K562 (cell line): ENCODE results near the gene KCNA2. TPM values are rescaled to one million over a fixed set of nuclear protein-coding genes. Genes with fewer than 3 reads are reported as not detected.

Experiments used
- ATAC-seq: fragments of 200-7000 bp; cut with Tn5 transposase; 3 replicates; pipeline ENCODE4 v1.9.1; 2020; ENCODE audit warnings: moderate library complexity
- BruUV-seq: library from RNA; stranded (reverse); fragments of 400-500 nt; replicated peaks from 2 replicates; lab custom pipeline; 2021; lab: Mats Ljungman, UMichigan
- CTCF ChIA-PET: fragments of 300-600 bp; formaldehyde crosslinking; extraction: SDS; loops from one replicate; lab custom pipeline; 2021; ENCODE audit warnings: low intra/inter-chr PET ratio; lab: Yijun Ruan, JAX
- POLR2A ChIA-PET: fragments of 300-600, 350-650 bp; sonication (Branson Sonifier 250); formaldehyde crosslinking; extraction: SDS; loops from one replicate; lab custom pipeline; 2021; ENCODE audit warnings: antibody characterized with exemption, inconsistent platforms; lab: Yijun Ruan, JAX
- DNase-seq, 4 experiments: peaks; one replicate each; pipeline versions ENCODE4 v3.0.0 to v3.0.0-alpha.2; 2011 to 2018; ENCODE audit warnings: low spot score in 3 of 4, mixed read lengths in 3 of 4; ENCODE audit errors: extremely low read depth in 1 of 4
- FAIRE-seq: peaks from 2 replicates; lab custom pipeline; 2011; peaks lifted over from hg19 to GRCh38; lab: Jason Lieb, UNC
- H2AFZ ChIP-seq: 2 replicates; pipeline ENCODE4 v1.6.0; 2011; ENCODE audit warnings: low read depth, low read length, control low read depth, inconsistent platforms
- H3K27ac ChIP-seq: fragments of 200-600 bp; 3 replicates; pipeline ENCODE4 v1.8.0; 2011; ENCODE audit warnings: low read depth, mild to moderate bottlenecking, control low read depth, inconsistent platforms, low read length, moderate library complexity, mixed read lengths; ENCODE audit errors: extremely low read depth
- H3K27me3 ChIP-seq, 2 experiments: fragments of 300-600 bp in 1 of 2; 2 replicates in 1 of 2; 3 replicates in 1 of 2; pipeline versions ENCODE4 v1.6.0 to v1.8.0; 2011; ENCODE audit warnings: inconsistent platforms in 2 of 2, low read length in 2 of 2, mild to moderate bottlenecking in 1 of 2, mixed read lengths in 1 of 2, moderate library complexity in 1 of 2; ENCODE audit not compliant: control insufficient read depth in 2 of 2, insufficient read depth in 2 of 2
- H3K36me3 ChIP-seq: fragments of 300-600 bp; 3 replicates; pipeline ENCODE4 v1.8.0; 2011; ENCODE audit warnings: mild to moderate bottlenecking, low read length, inconsistent platforms; ENCODE audit not compliant: control insufficient read depth, insufficient read depth
- H3K4me1 ChIP-seq, 2 experiments: fragments of 200-600 bp in 1 of 2; replicated peaks in 1 of 2; 2 replicates in 1 of 2; 3 replicates in 1 of 2; pipeline versions ENCODE4 v1.5.1 to v1.8.0; 2011; ENCODE audit warnings: inconsistent platforms in 2 of 2, low read length in 2 of 2, mild to moderate bottlenecking in 1 of 2, mixed read lengths in 1 of 2, moderate library complexity in 1 of 2; ENCODE audit not compliant: control insufficient read depth in 2 of 2, insufficient read depth in 2 of 2
- H3K4me2 ChIP-seq: 2 replicates; pipeline ENCODE4 v1.6.1; 2011; ENCODE audit warnings: low read length, control low read depth, inconsistent platforms, mixed read lengths; ENCODE audit not compliant: insufficient read depth
- H3K4me3 ChIP-seq: fragments of 200-600 bp; sonication (generic), shearing (Covaris generic); 2 replicates; pipeline ENCODE4 v1.5.1; 2016; ENCODE audit warnings: control low read depth, inconsistent platforms
- H3K79me2 ChIP-seq: fragments of 200-600 bp; 3 replicates; pipeline ENCODE4 v1.8.0; 2011; ENCODE audit warnings: low read length, inconsistent platforms; ENCODE audit not compliant: control insufficient read depth, insufficient read depth
- H3K9ac ChIP-seq, 2 experiments: 2 replicates each; pipeline versions ENCODE4 v1.6.0 to v1.6.1; 2011; ENCODE audit warnings: low read depth in 2 of 2, low read length in 2 of 2, control low read depth in 1 of 2, inconsistent platforms in 1 of 2, mild to moderate bottlenecking in 1 of 2, mixed read lengths in 1 of 2; ENCODE audit not compliant: insufficient read depth in 1 of 2
- H3K9me1 ChIP-seq: one replicate; pipeline ENCODE4 v1.6.0; 2011; ENCODE audit warnings: inconsistent platforms, mild to moderate bottlenecking, low read length, moderate library complexity; ENCODE audit not compliant: control insufficient read depth, insufficient read depth
- H3K9me3 ChIP-seq: replicated peaks from 2 replicates; pipeline ENCODE4 v1.5.1; 2011; ENCODE audit warnings: low read depth, low read length, inconsistent platforms; ENCODE audit not compliant: control insufficient read depth, insufficient read depth
- H4K20me1 ChIP-seq: replicated peaks from 2 replicates; pipeline ENCODE4 v1.6.1; 2011; ENCODE audit warnings: low read length, inconsistent platforms, mixed read lengths; ENCODE audit not compliant: control insufficient read depth, insufficient read depth
- CHAMP1 ChIP-seq: fragments of 450-650 bp; IDR thresholded peaks from 2 replicates; pipeline ENCODE4 v1.6.1; 2016; ENCODE audit warnings: mild to moderate bottlenecking
- DDX20 ChIP-seq: fragments of 450-650 bp; IDR thresholded peaks from 2 replicates; pipeline ENCODE4 v1.6.1; 2016; ENCODE audit warnings: missing genetic modification characterization, low read depth, mild to moderate bottlenecking, missing compliant biosample characterization, moderate library complexity
- E2F4 ChIP-seq: sonication (generic); formaldehyde crosslinking; IDR thresholded peaks from 2 replicates; pipeline ENCODE4 v1.8.0; 2022; ENCODE audit warnings: mild to moderate bottlenecking, low read depth, missing genetic modification reagents
- ETV5 ChIP-seq: sonication (generic); formaldehyde crosslinking; IDR thresholded peaks from 2 replicates; pipeline ENCODE4 v1.4.0; 2020; ENCODE audit warnings: low read depth, mild to moderate bottlenecking, missing genetic modification reagents
- FOXJ3 ChIP-seq: sonication (generic); formaldehyde crosslinking; IDR thresholded peaks from 2 replicates; pipeline ENCODE4 v1.4.0; 2020; ENCODE audit warnings: mild to moderate bottlenecking, missing genetic modification reagents
- GABPA ChIP-seq: fragments of 200-800 bp; sonication (Bioruptor generic); conservative IDR thresholded peaks from 2 replicates; pipeline ENCODE4 v1.6.1; 2016; ENCODE audit warnings: low read depth, missing genetic modification characterization, missing compliant biosample characterization
- HINFP ChIP-seq: fragments of 450-650 bp; conservative IDR thresholded peaks from 2 replicates; pipeline ENCODE4 v1.6.1; 2016; ENCODE audit warnings: missing genetic modification characterization, low read depth, mild to moderate bottlenecking, control low read depth, missing compliant biosample characterization
- HNRNPK ChIP-seq: fragments of 200-400 bp; formaldehyde crosslinking; IDR thresholded peaks from one replicate; pipeline ENCODE4 v1.6.1; 2018; ENCODE audit warnings: mild to moderate bottlenecking, low read depth, low read length; ENCODE audit not compliant: poor library complexity, severe bottlenecking
- HNRNPUL1 ChIP-seq: fragments of 200-400 bp; formaldehyde crosslinking; IDR thresholded peaks from 2 replicates; pipeline ENCODE4 v1.6.1; 2017; ENCODE audit warnings: low read length
- KDM2B ChIP-seq: fragments of 250-450 bp; sonication (Bioruptor Pico); IDR thresholded peaks from 2 replicates; pipeline ENCODE4 v1.8.0; 2021; ENCODE audit warnings: mild to moderate bottlenecking, moderate library complexity
- KDM5B ChIP-seq: fragments of 200-600 bp; sonication (generic); IDR thresholded peaks from 2 replicates; pipeline ENCODE4 v1.6.1; 2012; ENCODE audit warnings: low read depth, mild to moderate bottlenecking, moderate library complexity, low read length, control low read depth, inconsistent platforms; ENCODE audit not compliant: insufficient replicate concordance
- NCOA2 ChIP-seq, 2 experiments: fragments of 450-650 bp; IDR thresholded peaks; 2 replicates each; pipeline ENCODE4 v1.6.1; 2018; ENCODE audit warnings: mild to moderate bottlenecking in 2 of 2, moderate library complexity in 1 of 2; ENCODE audit not compliant: partially characterized antibody in 2 of 2
- PHB ChIP-seq: fragments of 250-450 bp; sonication (Bioruptor Pico); IDR thresholded peaks from 2 replicates; pipeline ENCODE4 v1.5.0; 2021
- POLR2AphosphoS2 ChIP-seq: IDR thresholded peaks from 2 replicates; pipeline ENCODE4 v1.6.1; 2012; ENCODE audit warnings: low read length, improper control_type of control experiment
- SMAD3 ChIP-seq: fragments of 450-650 bp; formaldehyde crosslinking; conservative IDR thresholded peaks from 2 replicates; pipeline ENCODE4 v1.4.0; 2020; ENCODE audit warnings: mild to moderate bottlenecking
- XRCC3 ChIP-seq: fragments of 450-650 bp; IDR thresholded peaks from 2 replicates; pipeline ENCODE4 v1.6.1; 2017; ENCODE audit warnings: mild to moderate bottlenecking, moderate library complexity
- ZC3H8 ChIP-seq: fragments of 450-650 bp; IDR thresholded peaks from 2 replicates; pipeline ENCODE4 v1.6.1; 2017
- ZNF124 ChIP-seq: sonication (generic); formaldehyde crosslinking; IDR thresholded peaks from 2 replicates; pipeline ENCODE4 v1.8.1; 2022; ENCODE audit warnings: missing genetic modification reagents
- ZNF311 ChIP-seq: fragments of 250-450 bp; sonication (Bioruptor Pico); IDR thresholded peaks from 2 replicates; pipeline ENCODE4 v1.4.0; 2020; ENCODE audit warnings: mild to moderate bottlenecking, moderate library complexity
- WGBS: fragments of 100-300 bp; shearing (Covaris generic); methylation state at CpG from one replicate; pipeline ENCODE4 v1.1.6; 2016; ENCODE audit warnings: low coverage, mixed read lengths; ENCODE audit not compliant: insufficient coverage; ENCODE audit errors: missing lambda C conversion rate; 5-methylcytosine and 5-hydroxymethylcytosine counted together
- in situ Hi-C: fragments of 300-500 bp; cut with MboI; formaldehyde crosslinking; loops from 4 replicates; pipeline ENCODE4 v1.15.0; 2018; ENCODE audit warnings: inconsistent platforms, mixed read lengths
- intact Hi-C: fragments of 100-400 bp; cut with micrococcal nuclease; formaldehyde crosslinking; loops from 2 replicates; pipeline ENCODE4 v1.14.2; 2022
- polyA plus RNA-seq, 8 experiments: library from polyadenylated mRNA; depleted of rRNA in 4 of 8; stranded (reverse) in 5 of 8; unstranded in 3 of 8; fragments of >200 nt; fragmentation: Nextera tagmentation in 2 of 8; fragmentation: Illumina TruSeq in 1 of 8; extraction: Ambion mirVana in 2 of 8; extraction: Trizol in 1 of 8; gene quantifications; 2 replicates each; pipeline versions ENCODE4 v1.2.1 to v1.2.3, GENCODE V29; 2011 to 2014; ENCODE audit warnings: inconsistent platforms in 1 of 8, missing spikeins in 1 of 8
- total RNA-seq, 7 experiments: library from RNA; depleted of rRNA in 6 of 7; stranded (reverse); fragments of >200 nt in 6 of 7; fragmentation: Illumina TruSeq in 2 of 7; extraction: Trizol in 2 of 7; gene quantifications; 2 replicates each; pipeline versions ENCODE4 v1.2.1 to v1.2.3, GENCODE V29; 2011 to 2021; ENCODE audit warnings: low replicate concordance in 1 of 7

KCNA2 gene
- total and polyA plus RNA-seq, 9 of the 15 experiments (the other 6 are each of a cell fraction or from before 2014, with no cell fraction given), result not detected

GRCh38 chr1:110602466-110602865 lies 3.7 kb downstream of the KCNA2 start (continued):
- TF ChIP-seq XRCC3, result no peak
- TF ChIP-seq KDM2B, result no peak
- TF ChIP-seq ETV5 (CRISPR knock-in tag), result no peak
- no peak for TF ChIP-seq DDX20 (tag)

- Histone ChIP-seq H3K36me3 (no peaks in the 10 kb centered on the region), H3K4me3 (no peak overlapping the region), H3K9me3 (no peaks in the 10 kb centered on the region), H3K9me1 (no peaks in the 10 kb centered on the region), H3K9ac (no peak overlapping the region), H4K20me1 (peaks cover 11% of the 10 kb centered on the region), H3K79me2 (no peaks in the 10 kb centered on the region), H3K27ac (no peak overlapping the region), H2AFZ (no peak overlapping the region), H3K4me1 (peaks cover 0 to 3% of the 10 kb centered on the region in 2 experiments; a peak in 1 of 5 replicates), H3K4me2 (no peak overlapping the region), H3K27me3 (peaks cover 39 to 45% of the 10 kb centered on the region in 2 experiments)
- CTCF ChIA-PET, result no interaction called here
- no peak for DNase-seq
- no TSS peak for BruUV-seq
- 0% methylated on average over 5 of the region's 5 CpGs for WGBS
- intact Hi-C loops (no loop called here), in situ Hi-C loops (no loop called here)
- FAIRE-seq, result no peak
- POLR2A ChIA-PET, result interaction anchor here (1.0 kb wide), 1 partner anchor 18 kb away, joined by 3 read pairs; no protein-coding TSS in a partner anchor
- no peak for TF ChIP-seq E2F4
- no peak for TF ChIP-seq SMAD3
- no peak for TF ChIP-seq ZC3H8
- no peak for TF ChIP-seq FOXJ3 (CRISPR knock-in tag)
- TF ChIP-seq POLR2AphosphoS2, result no peak
- TF ChIP-seq NCOA2 (IDR thresholded peaks at IDR 0.05; ENCODE audit: partially characterized antibody in 2 of 2), result no peak
- TF ChIP-seq CHAMP1, result no peak
- no peak for TF ChIP-seq ZNF124 (CRISPR knock-in tag)
- no peak for TF ChIP-seq KDM5B
- no peak for TF ChIP-seq ZNF311
- TF ChIP-seq HINFP, result no peak
- TF ChIP-seq HNRNPK, result no peak
- no peak for TF ChIP-seq HNRNPUL1
- no peak for TF ChIP-seq GABPA
- no peak for TF ChIP-seq PHB
- no peak for ATAC-seq
Measured at GRCh38 chr1:110601332-110601731, 4.8 kb downstream of the KCNA2 start.
